Gastrocnemius medialis (tissue), 4 donors: Measurements from ENCODE around the gene ZNF70. TPM values are rescaled to one million over a fixed set of nuclear protein-coding genes. Genes with fewer than 3 reads are reported as not detected.

Experiments
- ATAC-seq, 2 donors: fragments of 150-250 bp; one replicate each; pipeline ENCODE4 v1.9.1; 2016
- DNase-seq, 2 donors: peaks; one replicate each; pipeline ENCODE4 v3.0.0-alpha.2; 2019
- H3K27ac ChIP-seq, 4 donors: fragments of 200-600 bp; sonication (generic); 1 replicate in 1 of 4; 2 replicates in 3 of 4; pipeline ENCODE4 v1.5.1; 2016 to 2018; ENCODE audit warnings: mild to moderate bottlenecking in 2 of 4, moderate library complexity in 1 of 4
- H3K27me3 ChIP-seq, 3 donors: fragments of 200-600 bp; sonication (generic) in 2 of 3; 1 replicate in 1 of 3; 2 replicates in 2 of 3; pipeline versions ENCODE4 v1.5.1 to v1.6.0; 2016 to 2019; ENCODE audit warnings: mild to moderate bottlenecking in 1 of 3, moderate library complexity in 1 of 3
- H3K36me3 ChIP-seq, 2 donors: fragments of 200-600 bp; sonication (generic) in 1 of 2; one replicate each; pipeline ENCODE4 v1.5.1; 2017 to 2018
- H3K4me1 ChIP-seq, 2 donors: fragments of 200-600 bp; sonication (generic) in 1 of 2; one replicate each; pipeline ENCODE4 v1.5.1; 2016 to 2017; ENCODE audit warnings: mild to moderate bottlenecking in 2 of 2
- H3K4me3 ChIP-seq, 4 donors: fragments of 200-600 bp; sonication (generic) in 3 of 4; 1 replicate in 1 of 4; 2 replicates in 3 of 4; pipeline ENCODE4 v1.5.1; 2016 to 2019; ENCODE audit warnings: mild to moderate bottlenecking in 2 of 4
- H3K9me3 ChIP-seq, 3 donors: fragments of 200-600 bp; sonication (generic) in 2 of 3; 1 replicate in 1 of 3; 2 replicates in 2 of 3; pipeline ENCODE4 v1.5.1; 2016 to 2019
- CTCF ChIP-seq, 5 experiments: fragments of 450-650 bp in 3 of 5; fragments of 200-600 bp in 2 of 5; sonication (generic) in 2 of 5; IDR thresholded peaks in 4 of 5; conservative IDR thresholded peaks in 1 of 5; 1 replicate in 4 of 5; 2 replicates in 1 of 5; pipeline ENCODE4 v1.5.1; 2016 to 2019; ENCODE audit warnings: antibody characterized with exemption in 5 of 5, mild to moderate bottlenecking in 3 of 5, moderate library complexity in 3 of 5
- POLR2A ChIP-seq, 2 donors: fragments of 450-650 bp; IDR thresholded peaks; one replicate each; pipeline ENCODE4 v1.6.1; 2017; ENCODE audit warnings: antibody characterized with exemption in 2 of 2, mild to moderate bottlenecking in 2 of 2, moderate library complexity in 2 of 2
- in situ Hi-C, 4 donors: fragments of 200-750 bp; cut with MboI; loops; one replicate each; pipeline versions ENCODE4 v1.15.0 to v1.8.0; 2017; ENCODE audit warnings: low sequenced_read_pairs in 4 of 4
- intact Hi-C: fragments of 100-400 bp; cut with DNase I; formaldehyde crosslinking; loops from one replicate; pipeline ENCODE4 v1.15.1; 2023; ENCODE audit warnings: low total_unique reads
- total RNA-seq, 4 donors: library from RNA; depleted of rRNA; stranded (reverse); fragments of >200 nt; gene quantifications; one replicate each; pipeline versions ENCODE4 v1.1.0 to v1.2.3, GENCODE V29; 2016

ZNF70 gene
- total RNA-seq, 4 donors from 2014 or later, result 3.1 to 6.3 (median 4.2) TPM

GRCh38 chr22:23714596-23715578 is 36.0 kb downstream of the ZNF70 start:
- no peak for ATAC-seq
- in situ Hi-C loops (no loop called here), intact Hi-C loops (loop anchor here (5.0 kb wide), 2 partner anchors 37 to 132 kb away; partner anchors contain the start of genes VPREB3 and ZNF70)
- peaks cover 0 to 33% of the 10 kb centered on the region in 2 donors for H3K36me3 ChIP-seq
- TF ChIP-seq CTCF (IDR thresholded peaks at IDR 0.05 in 4 of 5, conservative IDR thresholded peaks at IDR 0.05 in 1 of 5) (no peak), POLR2A (IDR thresholded peaks at IDR 0.05) (no peak)
- H3K27ac ChIP-seq, result peak overlapping the region in 2 of 4 donors; percentile 91 to 93
- no peaks in the 10 kb centered on the region for H3K27me3 ChIP-seq
- no peak for DNase-seq
- H3K9me3 ChIP-seq, result no peaks in the 10 kb centered on the region
- peaks cover 11 to 15% of the 10 kb centered on the region in 2 donors for H3K4me1 ChIP-seq
- no peak overlapping the region for H3K4me3 ChIP-seq

GRCh38 chr22:23713696-23714595 is 37.0 kb downstream of the ZNF70 start:
- no peak overlapping the region for H3K27ac ChIP-seq
- DNase-seq (no peak), ATAC-seq (no peak)
- H3K4me3 ChIP-seq, result no peak overlapping the region
- TF ChIP-seq CTCF (IDR thresholded peaks at IDR 0.05 in 4 of 5, conservative IDR thresholded peaks at IDR 0.05 in 1 of 5) (no peak), POLR2A (IDR thresholded peaks at IDR 0.05) (no peak)
- H3K27me3 ChIP-seq, result no peaks in the 10 kb centered on the region
- H3K36me3 ChIP-seq, result peaks cover 0 to 42% of the 10 kb centered on the region in 2 donors
- intact Hi-C loops (no loop called here), in situ Hi-C loops (no loop called here)
- H3K4me1 ChIP-seq, result peaks cover 11 to 15% of the 10 kb centered on the region in 2 donors
- H3K9me3 ChIP-seq, result no peaks in the 10 kb centered on the region

GRCh38 chr22:23712256-23712655 is 38.7 kb downstream of the ZNF70 start:
- Histone ChIP-seq H3K27me3 (no peaks in the 10 kb centered on the region), H3K4me1 (peaks cover 8 to 12% of the 10 kb centered on the region in 2 donors), H3K36me3 (peaks cover 0 to 59% of the 10 kb centered on the region in 2 donors), H3K9me3 (no peaks in the 10 kb centered on the region), H3K4me3 (no peak overlapping the region), H3K27ac (no peak overlapping the region)
- in situ Hi-C loops, result no loop called here
- no peak for ATAC-seq
- intact Hi-C loops, result no loop called here
- DNase-seq, result no peak
- TF ChIP-seq CTCF (IDR thresholded peaks at IDR 0.05 in 4 of 5, conservative IDR thresholded peaks at IDR 0.05 in 1 of 5), result no peak
- TF ChIP-seq POLR2A (IDR thresholded peaks at IDR 0.05), result no peak

GRCh38 chr22:23709107-23709506 is 41.8 kb downstream of the ZNF70 start:
- peaks cover 3 to 82% of the 10 kb centered on the region in 2 donors for H3K36me3 ChIP-seq
- no peak for ATAC-seq
- H3K27me3 ChIP-seq, result no peaks in the 10 kb centered on the region
- no peak overlapping the region for H3K4me3 ChIP-seq
- H3K4me1 ChIP-seq, result no peaks in the 10 kb centered on the region
- no peak for DNase-seq
- H3K27ac ChIP-seq, result no peak overlapping the region
- no peaks in the 10 kb centered on the region for H3K9me3 ChIP-seq
- intact Hi-C loops, result no loop called here
- in situ Hi-C loops, result no loop called here
- TF ChIP-seq CTCF (IDR thresholded peaks at IDR 0.05 in 4 of 5, conservative IDR thresholded peaks at IDR 0.05 in 1 of 5) (no peak), POLR2A (IDR thresholded peaks at IDR 0.05) (no peak)
